ENCODE measurements around the gene IL37.
"Not testable (repeated sequence)": the region's sequence is repeated elsewhere in the genome, so short reads cannot be mapped to it uniquely, and the experiment has no call there.

The IL37 gene

GRCh38 chr2:112889976-112890375 lies 21.0 kb upstream of the IL37 start:
- no peak for DNase-seq (ENCODE audit: low read depth, low spot score)

- DNase-seq (ENCODE audit: low read depth, low spot score) = no peak
These were observed 19.6 kb upstream of the IL37 start for GRCh38 chr2:112891385-112891831.

- DNase-seq (ENCODE audit: low read depth, low spot score) = no peak
These were observed 17.2 kb upstream of the IL37 start for GRCh38 chr2:112893752-112894151.

GRCh38 chr2:112896909-112897623 lies 13.9 kb upstream of the IL37 start:
- no peak for DNase-seq (ENCODE audit: low read depth, low spot score)

GRCh38 chr2:112897624-112897978 lies 13.4 kb upstream of the IL37 start:
- no peak for DNase-seq (ENCODE audit: low read depth, low spot score)

- not testable (repeated sequence) for DNase-seq (ENCODE audit: low read depth, low spot score)
These were observed 9.4 kb upstream of the IL37 start for GRCh38 chr2:112901431-112902065.

GRCh38 chr2:112902816-112903215 lies 8.1 kb upstream of the IL37 start:
- DNase-seq (ENCODE audit: low read depth, low spot score) = no peak

- no peak for DNase-seq (ENCODE audit: low read depth, low spot score)
These were observed 6.1 kb upstream of the IL37 start for GRCh38 chr2:112904883-112905282.

- no peak for DNase-seq (ENCODE audit: low read depth, low spot score)
These were observed 4.7 kb upstream of the IL37 start for GRCh38 chr2:112906276-112906675.

GRCh38 chr2:112907001-112907949 lies 3.7 kb upstream of the IL37 start:
- DNase-seq (ENCODE audit: low read depth, low spot score) = no peak

GRCh38 chr2:112908559-112908958 lies 2.4 kb upstream of the IL37 start:
- not testable (repeated sequence) for DNase-seq (ENCODE audit: low read depth, low spot score)

GRCh38 chr2:112910219-112910618 lies 746 bp upstream of the IL37 start:
- no peak for DNase-seq (ENCODE audit: low read depth, low spot score)

GRCh38 chr2:112912403-112912802 lies 1.4 kb downstream of the IL37 start:
- no peak for DNase-seq (ENCODE audit: low read depth, low spot score)

GRCh38 chr2:112915300-112916144 lies 4.6 kb downstream of the IL37 start:
- no peak for DNase-seq (ENCODE audit: low read depth, low spot score)

- DNase-seq (ENCODE audit: low read depth, low spot score) = no peak
These were observed 5.2 kb downstream of the IL37 start for GRCh38 chr2:112916145-112916571.

- DNase-seq (ENCODE audit: low read depth, low spot score) = no peak
These were observed 5.8 kb downstream of the IL37 start for GRCh38 chr2:112916625-112917247.

GRCh38 chr2:112917856-112918255 lies 6.9 kb downstream of the IL37 start:
- no peak for DNase-seq (ENCODE audit: low read depth, low spot score)

- no peak for DNase-seq (ENCODE audit: low read depth, low spot score)
These were observed 7.3 kb downstream of the IL37 start for GRCh38 chr2:112918256-112918655.

- DNase-seq (ENCODE audit: low read depth, low spot score) = no peak
These were observed 8.1 kb downstream of the IL37 start for GRCh38 chr2:112919086-112919485.

GRCh38 chr2:112920923-112921532 lies 10.1 kb downstream of the IL37 start:
- DNase-seq (ENCODE audit: low read depth, low spot score) = no peak
